GM20000 (cell line): ENCODE results near the gene RPS16.

Source experiments
- DNase-seq: peaks from one replicate; pipeline ENCODE4 v3.0.0; 2012; ENCODE audit warnings: low spot score
- TF ChIP-seq, protein P1 (sequence below): IDR thresholded peaks from 2 replicates; pipeline ENCODE4 v1.5.1; 2012; ENCODE audit warnings: mild to moderate bottlenecking, control low read depth; ENCODE audit errors: extremely low read depth, missing control alignments

RPS16 gene

DNA sequence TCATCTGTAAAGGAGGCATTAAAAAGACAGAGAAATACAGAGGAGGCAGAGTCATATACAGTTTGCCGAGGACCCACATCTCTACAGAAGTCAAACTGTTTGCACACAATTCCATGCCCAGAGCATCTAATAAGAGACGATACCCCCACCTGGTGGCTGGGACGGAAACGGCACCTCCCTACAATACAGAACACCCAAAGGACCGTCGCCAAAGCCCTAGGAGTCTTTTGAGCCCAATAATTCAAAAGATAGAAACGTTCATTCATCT is 24.0 kb downstream of the RPS16 start:
- peak; percentile 77 for DNase-seq
- TF ChIP-seq, protein P1, sequence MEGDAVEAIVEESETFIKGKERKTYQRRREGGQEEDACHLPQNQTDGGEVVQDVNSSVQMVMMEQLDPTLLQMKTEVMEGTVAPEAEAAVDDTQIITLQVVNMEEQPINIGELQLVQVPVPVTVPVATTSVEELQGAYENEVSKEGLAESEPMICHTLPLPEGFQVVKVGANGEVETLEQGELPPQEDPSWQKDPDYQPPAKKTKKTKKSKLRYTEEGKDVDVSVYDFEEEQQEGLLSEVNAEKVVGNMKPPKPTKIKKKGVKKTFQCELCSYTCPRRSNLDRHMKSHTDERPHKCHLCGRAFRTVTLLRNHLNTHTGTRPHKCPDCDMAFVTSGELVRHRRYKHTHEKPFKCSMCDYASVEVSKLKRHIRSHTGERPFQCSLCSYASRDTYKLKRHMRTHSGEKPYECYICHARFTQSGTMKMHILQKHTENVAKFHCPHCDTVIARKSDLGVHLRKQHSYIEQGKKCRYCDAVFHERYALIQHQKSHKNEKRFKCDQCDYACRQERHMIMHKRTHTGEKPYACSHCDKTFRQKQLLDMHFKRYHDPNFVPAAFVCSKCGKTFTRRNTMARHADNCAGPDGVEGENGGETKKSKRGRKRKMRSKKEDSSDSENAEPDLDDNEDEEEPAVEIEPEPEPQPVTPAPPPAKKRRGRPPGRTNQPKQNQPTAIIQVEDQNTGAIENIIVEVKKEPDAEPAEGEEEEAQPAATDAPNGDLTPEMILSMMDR: peak; percentile 95

- peak; percentile 63 for DNase-seq
- TF ChIP-seq, protein P1: no peak
Observed at GRCh38 chr19:39411081-39411831, 24.5 kb downstream of the RPS16 start.

DNA sequence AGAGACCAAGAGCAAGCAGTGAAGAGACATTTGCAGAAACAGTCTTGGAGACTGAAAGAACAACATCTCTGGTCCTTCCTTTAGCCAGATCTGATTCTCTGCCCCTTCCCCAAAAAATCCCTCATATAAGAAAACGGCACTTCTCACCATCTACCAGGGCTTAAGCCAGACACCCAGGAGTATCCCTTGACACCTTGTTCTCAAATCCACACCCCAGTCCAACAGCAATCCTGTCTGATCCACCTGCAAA is 25.0 kb downstream of the RPS16 start:
- TF ChIP-seq, protein P1: no peak

GRCh38 chr19:39410017-39410830 is 25.5 kb downstream of the RPS16 start:
- TF ChIP-seq, protein P1: no peak
- DNase-seq: peak; percentile 83

More for the DNA sequence above, 25.0 kb downstream of the RPS16 start:
- DNase-seq: no peak

- TF ChIP-seq, protein P1: no peak
- peak; percentile 69 for DNase-seq
Observed at GRCh38 chr19:39409208-39410016, 26.3 kb downstream of the RPS16 start.

- TF ChIP-seq, protein P1: no peak
- DNase-seq: no peak
Observed at GRCh38 chr19:39408392-39409207, 27.1 kb downstream of the RPS16 start.
